GM19351 (cell line): ENCODE data around the gene SORCS2.

ENCODE experiments used
- ATAC-seq: cut with Tn5 transposase; IDR thresholded peaks from one replicate; pipeline ENCODE4 v1.9.1; 2021; ENCODE audit warnings: mild to moderate bottlenecking, moderate library complexity; ENCODE audit not compliant: unreplicated experiment

Gene SORCS2

GRCh38 chr4:7710576-7711306 is 518.4 kb downstream of the SORCS2 start:
- ATAC-seq: no peak

GRCh38 chr4:7711307-7711963 is 519.1 kb downstream of the SORCS2 start:
- ATAC-seq: no peak

GRCh38 chr4:7712021-7712671 is 519.8 kb downstream of the SORCS2 start:
- no peak for ATAC-seq

GRCh38 chr4:7713757-7714156 is 521.4 kb downstream of the SORCS2 start:
- ATAC-seq: no peak

- no peak for ATAC-seq
Measured at GRCh38 chr4:7714176-7714575, 521.8 kb downstream of the SORCS2 start.

- no peak for ATAC-seq
Measured at GRCh38 chr4:7714738-7715137, 522.4 kb downstream of the SORCS2 start.

GRCh38 chr4:7715271-7716009 is 523.1 kb downstream of the SORCS2 start:
- no peak for ATAC-seq

GRCh38 chr4:7716010-7716721 is 523.8 kb downstream of the SORCS2 start:
- ATAC-seq: no peak

GRCh38 chr4:7717161-7717560 is 524.8 kb downstream of the SORCS2 start:
- no peak for ATAC-seq

GRCh38 chr4:7717946-7718490 is 525.7 kb downstream of the SORCS2 start:
- ATAC-seq: no peak

- ATAC-seq: no peak
Measured at GRCh38 chr4:7719354-7720174, 527.2 kb downstream of the SORCS2 start.

GRCh38 chr4:7721984-7722551 is 529.7 kb downstream of the SORCS2 start:
- ATAC-seq: no peak

- ATAC-seq: no peak
Measured at GRCh38 chr4:7722766-7723387, 530.5 kb downstream of the SORCS2 start.

GRCh38 chr4:7723625-7724024 is 531.3 kb downstream of the SORCS2 start:
- no peak for ATAC-seq

- ATAC-seq: no peak
Measured at GRCh38 chr4:7725951-7726350, 533.6 kb downstream of the SORCS2 start.

GRCh38 chr4:7726665-7727413 is 534.5 kb downstream of the SORCS2 start:
- no peak for ATAC-seq

GRCh38 chr4:7727749-7728148 is 535.4 kb downstream of the SORCS2 start:
- no peak for ATAC-seq

GRCh38 chr4:7731437-7731836 is 539.1 kb downstream of the SORCS2 start:
- ATAC-seq: no peak
